Ammon's horn (tissue), 1 donor: ENCODE measurements around the gene CBFA2T3.
"Not testable (repeated sequence)": the region's sequence is repeated elsewhere in the genome, so short reads cannot be mapped to it uniquely, and the experiment has no call there.

Experiments used
- DNase-seq: peaks from one replicate; pipeline ENCODE4 v3.0.0-alpha.2; 2016; ENCODE audit warnings: low spot score

The CBFA2T3 gene

DNA sequence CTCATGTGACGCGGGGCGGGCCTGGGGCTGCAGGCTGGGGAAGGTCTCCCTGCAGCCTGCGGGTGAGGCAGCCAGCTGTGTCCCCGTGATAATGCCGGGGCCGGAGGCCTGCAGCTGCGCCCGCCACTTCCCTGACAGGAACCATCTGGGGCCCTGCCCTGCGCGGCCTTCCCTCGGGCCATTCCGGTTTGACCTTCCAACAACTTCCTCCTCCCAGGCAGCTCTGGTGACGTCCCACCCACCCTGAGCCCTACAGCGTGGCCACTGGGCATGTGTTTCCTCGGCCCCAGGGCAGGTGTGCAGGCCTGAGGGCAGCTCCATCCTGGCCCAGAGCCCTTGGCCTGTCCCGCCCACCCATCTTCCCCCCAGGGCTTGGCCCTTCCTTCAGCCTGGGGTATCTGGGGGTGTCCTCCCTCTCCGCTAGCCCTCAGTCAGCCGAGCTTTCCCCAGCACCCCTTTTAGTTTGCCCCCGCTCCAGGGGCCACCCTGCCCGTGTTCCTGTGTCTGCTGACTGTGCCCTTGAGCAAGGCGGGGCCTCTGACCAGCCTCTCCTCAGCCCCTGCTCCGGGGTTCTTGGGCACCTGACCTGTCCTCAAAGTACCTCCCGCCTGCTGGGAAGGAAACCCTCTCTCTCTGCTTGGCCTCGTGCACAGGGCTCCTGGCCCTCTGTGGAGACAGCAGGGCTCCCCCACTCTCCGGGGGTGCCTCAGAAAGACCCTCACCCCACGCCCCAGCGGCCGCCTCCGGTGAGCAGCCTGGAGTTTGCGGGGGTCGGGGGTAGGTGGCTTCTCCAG lies at the start of gene CBFA2T3:
Gene CBFA2T3, minus strand, starts transcription at position 190 of the 794 bp plus-strand sequence. CDS start 400 bp downstream, outside the sequence.
- peak; percentile 65 for DNase-seq

DNA sequence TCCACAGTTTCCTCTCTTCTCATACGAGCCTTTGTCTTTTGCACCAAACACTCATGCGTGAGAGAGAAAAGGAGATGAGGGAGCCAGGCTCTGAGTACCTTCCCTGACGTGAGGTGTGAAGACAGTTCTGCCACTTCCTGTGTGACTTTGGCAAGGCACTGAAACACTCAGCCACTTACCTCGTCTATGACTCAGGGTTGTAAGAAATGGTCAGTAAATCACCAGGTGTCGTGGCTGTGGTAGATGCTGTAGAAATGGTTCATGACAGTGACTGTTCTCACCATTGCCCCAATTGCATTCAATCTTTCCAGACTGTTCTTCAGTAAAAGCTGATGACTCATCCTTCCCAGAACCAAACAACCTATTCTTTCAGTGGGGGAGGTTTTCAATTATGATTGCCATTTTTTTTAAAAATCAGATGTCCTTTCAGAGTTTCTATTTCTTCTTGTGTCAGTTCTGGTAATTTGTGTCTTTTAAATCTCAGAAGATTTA lies 49.2 kb upstream of the CBFA2T3 start:
- DNase-seq, result no peak

DNA sequence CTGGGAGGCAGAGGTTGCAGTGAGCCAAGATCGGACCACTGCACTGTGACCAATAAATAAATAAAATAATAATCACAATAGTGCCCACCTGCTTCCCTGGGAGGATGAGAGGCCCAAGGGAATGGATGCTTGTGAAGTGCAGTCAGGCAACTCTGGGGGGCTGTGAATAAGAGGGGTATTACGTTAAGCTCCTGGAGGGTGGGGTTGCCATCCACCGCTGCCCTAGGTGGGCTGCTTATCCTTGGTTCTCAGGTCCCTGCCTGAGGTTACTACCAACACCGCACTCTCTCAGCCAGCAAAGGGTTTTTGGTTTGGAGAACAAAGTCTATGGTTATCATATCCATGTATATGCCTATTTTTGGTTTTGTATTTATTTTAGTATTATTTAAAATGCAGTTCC lies 48.6 kb upstream of the CBFA2T3 start:
- DNase-seq, result no peak

DNA sequence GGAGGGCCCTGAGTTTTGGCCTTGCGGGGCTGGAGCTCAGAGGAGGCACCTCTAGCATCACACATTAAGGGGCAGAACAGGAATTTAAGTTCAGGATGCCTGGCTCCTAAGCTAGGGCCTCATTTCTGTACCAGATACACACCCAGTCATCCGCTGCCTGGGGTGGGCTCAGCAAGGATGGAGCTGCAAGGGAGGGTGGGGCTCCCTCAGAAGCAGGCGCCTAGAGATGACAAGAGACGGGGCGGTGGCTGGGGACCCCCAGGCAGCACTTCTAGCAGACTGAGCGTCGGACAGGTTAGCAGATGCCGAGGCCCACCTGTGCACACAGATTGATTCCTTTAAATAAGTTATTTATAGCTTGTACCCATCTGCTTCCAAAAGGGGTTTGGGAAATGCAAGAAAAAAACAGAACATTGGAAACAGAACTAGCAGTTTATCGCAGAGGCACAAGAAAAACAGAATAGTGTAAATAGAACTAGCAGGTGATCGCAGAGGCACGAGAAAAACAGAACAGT lies 47.6 kb upstream of the CBFA2T3 start:
- DNase-seq, result no peak

DNA sequence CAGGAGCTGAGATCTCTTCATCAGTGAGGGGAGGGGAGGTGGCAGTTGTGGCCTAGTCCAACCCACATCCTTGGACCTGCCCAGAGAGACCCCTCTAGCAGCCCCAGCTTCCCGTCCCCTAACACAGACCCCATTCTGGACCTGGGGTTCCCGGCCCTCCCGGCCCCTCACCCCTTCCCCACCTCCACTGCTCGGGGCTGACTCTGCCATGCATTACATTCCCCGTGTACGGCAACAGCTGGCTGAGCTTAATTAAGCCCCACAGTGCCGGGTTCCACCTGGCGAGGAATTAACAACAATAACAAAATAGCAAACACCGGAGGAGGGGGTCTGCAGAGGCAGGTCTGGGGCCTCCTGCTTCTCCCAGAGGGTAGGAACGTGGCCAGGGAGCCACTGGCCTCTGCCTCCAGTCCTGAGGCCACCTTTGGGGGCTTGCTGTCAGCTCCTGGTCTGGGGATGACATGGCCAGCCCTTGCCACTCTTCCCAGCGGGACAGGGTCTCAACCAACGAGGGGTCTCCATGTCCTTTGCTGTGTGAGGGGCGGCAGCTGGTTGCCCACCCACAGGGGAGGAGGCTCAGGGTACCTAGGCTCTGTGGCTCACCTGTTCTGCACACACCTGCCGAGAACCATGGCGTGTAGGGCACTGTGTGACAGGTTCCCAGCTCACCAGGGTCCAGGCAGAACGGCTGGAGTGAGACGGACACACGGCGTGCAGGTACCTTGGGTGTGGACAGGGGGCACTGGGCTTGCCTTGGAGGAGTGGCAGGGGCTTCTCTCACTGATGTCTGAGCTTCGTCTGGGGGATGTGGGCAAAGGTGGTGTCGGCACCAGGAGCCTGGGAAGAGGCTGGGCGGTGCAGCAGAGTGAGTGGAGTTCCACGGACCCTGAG lies 46.9 kb upstream of the CBFA2T3 start:
- no peak for DNase-seq

DNA sequence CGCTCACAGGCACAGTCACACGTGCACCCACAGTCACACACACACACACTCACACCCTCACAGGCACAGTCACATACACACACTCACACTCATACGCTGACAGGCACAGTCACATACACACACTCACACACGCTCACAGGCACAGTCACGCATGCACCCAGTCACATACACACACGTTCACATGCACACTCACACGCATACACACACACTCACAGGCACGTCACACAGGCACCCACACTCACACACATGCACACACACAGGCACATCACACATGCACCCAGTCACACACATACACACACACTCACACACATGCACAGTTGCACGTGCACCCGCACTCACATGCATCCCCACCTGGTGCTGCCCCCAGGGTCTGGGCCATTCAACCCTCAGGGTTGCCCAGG lies 46.1 kb upstream of the CBFA2T3 start:
- no peak for DNase-seq

DNA sequence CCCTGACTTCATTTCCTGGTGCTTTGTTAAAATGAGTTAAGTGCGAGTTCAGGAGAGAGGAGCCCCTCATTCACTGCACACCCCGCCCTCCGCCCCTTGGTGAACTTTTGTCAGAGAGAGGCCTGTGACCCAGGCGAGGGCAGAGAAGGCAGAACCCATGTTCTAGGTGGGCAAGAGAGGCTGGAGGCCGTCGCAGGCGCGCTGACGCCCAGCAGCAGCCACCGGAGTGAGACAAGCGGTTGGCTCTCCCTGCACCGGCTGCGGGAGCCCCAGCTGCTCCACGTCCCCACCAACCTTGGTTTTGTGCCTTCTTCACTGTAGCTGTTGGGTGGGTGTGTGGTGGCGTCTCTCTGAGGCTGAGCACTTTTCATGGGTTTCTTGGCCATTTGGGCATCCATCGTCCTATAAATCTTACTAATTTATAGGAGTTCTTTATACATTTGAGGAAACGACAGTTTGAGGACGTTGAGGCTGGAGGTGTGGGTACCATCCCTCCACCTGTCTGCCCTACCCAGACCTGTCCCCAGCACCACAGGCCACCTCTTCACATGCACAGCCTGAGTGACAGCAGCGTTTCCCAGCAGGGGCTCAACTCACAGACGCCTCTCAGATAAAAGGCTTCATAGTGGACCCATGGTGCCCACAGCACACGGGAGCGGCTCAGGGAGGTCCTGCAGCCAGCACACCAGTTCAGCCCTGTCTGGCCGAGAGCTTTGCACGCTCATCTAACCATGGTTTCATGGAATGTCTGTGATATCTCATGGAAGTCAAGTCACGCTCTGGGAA lies 45.2 kb upstream of the CBFA2T3 start:
- DNase-seq, result no peak

DNA sequence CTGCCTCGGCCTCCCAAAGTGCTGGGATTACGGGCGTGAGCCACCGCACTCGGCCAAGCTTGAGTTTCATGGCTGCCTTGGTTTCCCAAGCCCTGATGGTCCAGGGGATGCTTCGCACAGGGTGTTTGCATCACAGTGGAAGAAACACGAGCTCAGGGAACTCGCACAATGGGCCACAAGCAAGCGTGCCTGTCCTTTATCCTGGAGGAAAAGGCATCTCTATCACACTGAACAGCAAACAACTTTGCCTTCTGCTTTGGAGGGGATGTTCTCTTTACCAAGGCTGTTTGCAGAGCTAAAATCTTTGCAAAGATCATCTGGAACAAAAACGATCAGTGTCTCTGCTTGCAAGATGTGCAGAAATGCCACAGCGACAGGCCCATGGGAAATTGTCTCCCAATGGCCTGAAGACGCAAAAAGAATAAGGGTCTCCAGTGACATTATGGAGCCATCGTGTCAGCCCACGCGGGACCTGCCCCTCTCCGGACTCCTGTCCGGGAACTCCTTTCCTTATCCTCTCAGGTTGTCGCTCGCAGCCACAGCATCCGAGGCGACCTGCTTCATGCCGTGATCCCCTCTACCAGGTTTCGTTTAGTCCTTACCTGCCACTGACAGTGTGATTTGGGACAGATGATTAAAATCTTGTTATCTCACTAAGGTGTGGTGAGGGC lies 44.1 kb upstream of the CBFA2T3 start:
- DNase-seq, result no peak

DNA sequence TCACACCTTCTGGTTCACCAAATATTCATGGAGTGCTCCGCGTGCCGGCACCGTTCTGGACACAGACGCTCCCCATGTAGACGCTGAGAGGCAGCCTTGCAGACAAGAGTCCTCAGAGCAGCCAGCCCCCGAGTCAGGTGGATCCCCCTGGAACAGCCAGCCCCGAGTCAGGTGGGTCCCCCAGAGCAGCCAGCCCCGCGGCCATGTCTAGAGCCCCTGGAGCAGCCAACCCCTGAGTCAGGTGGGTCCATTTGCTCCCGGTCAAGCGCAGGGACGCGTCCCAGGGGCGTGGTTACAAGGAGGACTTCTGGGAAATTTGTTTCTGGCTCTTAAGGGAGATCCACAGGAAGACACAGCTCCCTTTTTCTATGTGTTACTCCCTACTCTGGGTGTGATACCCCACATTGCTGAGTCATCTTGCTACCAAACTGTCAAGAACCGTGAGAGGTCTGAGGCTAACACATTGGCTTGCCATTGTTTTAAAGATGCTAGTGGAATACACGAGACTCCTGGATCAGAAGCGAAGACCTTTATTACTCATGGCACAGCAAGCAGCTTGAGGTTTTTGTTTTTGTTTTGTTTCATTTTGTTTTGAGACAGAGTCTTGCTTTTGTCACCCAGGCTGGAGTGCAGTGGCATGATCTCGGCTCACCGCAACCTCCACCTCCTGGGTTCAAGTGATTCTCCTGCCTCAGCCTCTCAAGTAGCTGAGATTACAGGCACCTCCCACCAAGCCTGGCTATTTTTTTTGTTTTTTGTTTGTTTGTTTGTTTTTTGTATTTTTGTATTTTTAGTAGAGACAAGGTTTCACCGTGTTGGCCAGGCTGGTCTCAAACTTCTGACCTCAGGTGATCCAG lies 43.3 kb upstream of the CBFA2T3 start:
- DNase-seq, result no peak

DNA sequence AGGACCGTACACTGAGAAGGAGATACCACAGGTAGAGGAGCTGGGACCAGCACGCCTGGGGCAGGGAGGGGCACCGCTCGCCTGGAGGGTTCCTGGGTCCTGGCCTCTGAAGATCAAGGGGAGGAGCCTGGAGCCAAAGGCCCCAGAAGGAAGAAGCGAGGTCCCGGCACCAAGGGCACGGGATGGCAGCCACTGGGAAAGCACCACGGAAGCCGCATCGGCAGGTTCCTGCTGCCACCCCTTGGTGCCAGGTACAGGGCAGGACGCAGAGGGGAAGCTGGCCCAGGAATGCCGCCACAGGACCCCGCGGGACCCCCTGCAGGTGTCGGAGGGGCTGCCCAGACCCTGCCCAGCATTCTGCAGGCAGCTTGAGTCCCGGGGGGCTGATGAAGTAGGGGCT lies 42.5 kb upstream of the CBFA2T3 start:
- no peak for DNase-seq

DNA sequence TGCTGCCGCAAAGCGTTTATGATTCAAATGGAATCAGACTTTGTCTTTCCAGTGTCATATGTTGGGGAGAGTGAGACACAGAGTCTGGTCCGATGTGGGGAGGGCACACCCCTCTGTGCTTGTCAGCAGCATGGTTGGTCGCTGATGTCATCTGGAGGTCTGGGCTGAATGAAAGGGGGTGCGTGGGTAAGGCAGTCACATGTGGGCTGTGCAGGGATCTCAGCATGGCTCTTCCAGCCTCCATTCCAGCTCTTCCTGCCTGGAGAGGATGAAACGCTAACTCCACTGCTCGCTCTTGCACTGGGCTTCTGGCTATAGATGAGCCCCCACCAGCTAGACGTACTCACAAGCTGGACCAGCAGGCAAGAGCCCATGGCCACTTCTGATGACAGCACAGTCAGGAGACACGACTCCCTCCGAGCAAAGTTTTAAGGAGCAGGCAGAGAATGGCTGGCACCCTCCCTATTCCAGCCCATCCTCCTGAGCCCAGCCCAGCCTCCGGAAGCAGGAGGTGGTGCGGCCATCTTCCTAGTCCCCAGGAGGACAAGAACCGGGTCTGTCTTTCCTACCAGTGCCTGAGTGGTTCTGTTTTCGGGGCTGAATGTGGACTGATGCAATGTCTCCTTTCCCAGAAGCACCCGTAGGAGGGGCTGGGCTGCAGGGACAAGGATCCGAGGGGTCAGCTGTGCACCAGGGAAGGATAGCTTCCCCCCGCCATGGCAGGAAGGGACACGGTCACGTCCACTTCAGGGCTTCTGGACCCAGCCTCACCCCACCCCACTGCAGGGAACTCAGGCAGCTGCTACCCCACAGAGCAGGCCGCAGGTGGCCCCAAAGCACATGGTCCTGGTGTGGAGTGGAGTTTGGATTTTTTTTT lies 41.5 kb upstream of the CBFA2T3 start:
- DNase-seq, result no peak

DNA sequence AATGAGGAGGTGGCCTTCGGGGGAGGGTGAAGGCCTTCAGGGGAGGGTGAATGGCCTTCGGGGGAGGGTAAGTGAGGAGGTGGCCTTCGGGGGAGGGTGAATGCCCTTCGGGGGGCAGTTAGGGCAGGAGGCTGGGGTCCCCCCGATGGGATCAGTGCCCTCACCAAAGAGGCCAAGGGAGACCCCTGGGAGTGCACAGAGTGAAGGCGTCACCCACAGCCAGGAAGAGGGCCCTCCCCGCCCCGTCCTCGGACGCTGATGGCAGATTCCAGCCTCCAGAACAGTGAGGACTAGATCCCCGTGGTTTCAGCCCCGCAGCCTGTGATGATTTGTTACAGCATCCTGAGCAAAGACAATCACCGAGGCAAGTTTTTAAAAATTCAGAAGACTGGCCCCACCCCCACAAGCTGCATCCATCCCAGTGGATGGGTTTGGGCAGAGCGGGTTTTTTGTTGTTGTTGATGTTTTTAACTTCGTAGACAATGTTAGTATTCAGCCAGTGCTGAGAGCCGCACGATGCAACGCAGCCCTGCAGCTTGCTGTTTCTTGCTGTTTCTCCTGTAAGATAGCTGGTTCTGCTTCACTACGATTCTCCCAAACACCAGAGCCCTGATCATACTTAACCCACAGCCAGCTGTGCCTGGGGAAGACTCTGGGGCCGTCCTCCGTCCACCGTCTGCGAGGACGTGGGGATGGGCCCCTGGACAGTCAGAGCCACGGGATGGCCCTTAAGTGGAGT lies 40.7 kb upstream of the CBFA2T3 start:
- no peak for DNase-seq

DNA sequence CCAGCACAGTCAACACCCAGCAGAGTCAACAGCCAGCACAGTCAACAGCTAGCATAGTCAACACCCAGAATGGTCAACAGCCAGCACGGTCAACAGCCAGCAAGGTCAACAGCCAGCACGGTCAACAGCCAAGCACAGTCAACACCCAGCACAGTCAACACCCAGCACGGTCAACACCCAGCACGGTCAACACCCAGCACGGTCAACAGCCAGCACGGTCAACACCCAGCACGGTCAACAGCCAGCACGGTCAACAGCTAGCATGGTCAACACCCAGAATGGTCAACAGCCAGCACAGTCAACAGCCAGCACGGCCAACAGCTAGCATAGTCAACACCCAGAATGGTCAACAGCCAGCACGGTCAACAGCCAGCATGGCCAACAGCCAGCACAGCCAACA lies 39.6 kb upstream of the CBFA2T3 start:
- not testable (repeated sequence) for DNase-seq

DNA sequence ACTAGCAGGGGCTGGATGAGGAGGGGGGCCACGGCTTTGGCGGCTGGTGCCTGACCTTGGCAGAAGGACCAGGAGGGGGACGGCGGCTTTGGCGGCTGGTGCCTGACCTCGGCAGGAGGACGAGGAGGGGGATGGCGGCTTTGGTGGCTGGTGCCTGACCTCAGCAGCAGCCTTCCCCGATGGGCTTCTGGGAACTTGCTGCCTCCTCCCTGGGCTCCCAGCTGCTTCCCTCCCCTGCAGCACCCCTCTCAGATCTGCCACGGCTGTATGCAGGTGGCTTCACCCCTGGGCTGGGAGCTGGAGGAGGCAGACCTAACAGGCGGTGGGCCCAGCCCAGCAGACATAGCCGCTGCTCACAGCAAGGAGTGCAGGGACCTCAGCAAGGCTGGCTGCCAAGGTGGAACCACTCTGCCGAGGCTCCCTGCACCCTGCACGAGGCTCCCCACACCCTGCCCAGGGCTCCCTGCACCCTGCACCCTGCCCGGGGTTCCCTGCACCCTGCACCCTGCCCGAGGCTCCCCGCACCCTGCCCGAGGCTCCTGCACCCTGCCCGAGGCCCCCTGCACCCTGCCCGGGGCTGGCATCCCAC lies 38.4 kb upstream of the CBFA2T3 start:
- DNase-seq, result no peak

DNA sequence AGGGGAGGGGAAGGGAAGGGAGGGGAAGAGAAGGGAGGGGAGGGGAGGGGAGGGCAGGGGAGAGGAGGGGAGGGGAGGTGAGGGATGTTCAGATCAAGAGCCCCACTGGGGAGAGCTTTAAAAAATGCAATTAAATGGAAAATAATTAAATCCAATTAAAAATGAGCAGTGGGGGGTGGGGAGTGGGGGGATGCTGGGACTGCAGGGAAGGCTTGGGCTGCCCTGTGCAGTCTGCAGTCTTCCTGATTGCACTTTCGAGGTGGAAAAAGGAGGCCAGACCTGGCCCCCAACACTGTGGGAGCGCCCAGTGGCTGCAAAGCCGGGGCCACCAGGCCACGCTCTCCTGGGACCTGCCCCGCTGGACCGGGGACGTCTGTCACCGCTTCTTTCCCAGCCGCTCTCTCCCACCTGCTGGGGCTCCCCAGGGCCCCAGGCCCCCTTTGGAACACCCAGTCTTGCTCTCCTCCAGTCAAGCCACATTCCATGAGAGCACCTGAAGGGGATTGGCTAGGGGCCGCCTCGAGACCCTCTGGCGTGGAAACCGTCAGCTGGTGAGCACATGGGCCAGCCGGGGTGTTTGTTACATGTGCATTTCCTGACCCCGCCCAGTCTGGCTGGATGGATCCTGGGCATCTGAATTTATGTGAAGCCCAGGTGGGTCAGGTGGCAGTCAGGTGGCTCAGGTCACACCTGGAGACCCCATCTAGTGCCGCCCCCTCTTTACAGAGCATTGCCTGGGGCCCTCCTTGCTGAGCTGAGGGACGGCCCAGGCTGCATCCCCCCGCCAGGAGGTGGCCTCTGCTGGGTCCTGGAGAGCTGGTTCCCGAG lies 37.6 kb upstream of the CBFA2T3 start:
- DNase-seq, result no peak

DNA sequence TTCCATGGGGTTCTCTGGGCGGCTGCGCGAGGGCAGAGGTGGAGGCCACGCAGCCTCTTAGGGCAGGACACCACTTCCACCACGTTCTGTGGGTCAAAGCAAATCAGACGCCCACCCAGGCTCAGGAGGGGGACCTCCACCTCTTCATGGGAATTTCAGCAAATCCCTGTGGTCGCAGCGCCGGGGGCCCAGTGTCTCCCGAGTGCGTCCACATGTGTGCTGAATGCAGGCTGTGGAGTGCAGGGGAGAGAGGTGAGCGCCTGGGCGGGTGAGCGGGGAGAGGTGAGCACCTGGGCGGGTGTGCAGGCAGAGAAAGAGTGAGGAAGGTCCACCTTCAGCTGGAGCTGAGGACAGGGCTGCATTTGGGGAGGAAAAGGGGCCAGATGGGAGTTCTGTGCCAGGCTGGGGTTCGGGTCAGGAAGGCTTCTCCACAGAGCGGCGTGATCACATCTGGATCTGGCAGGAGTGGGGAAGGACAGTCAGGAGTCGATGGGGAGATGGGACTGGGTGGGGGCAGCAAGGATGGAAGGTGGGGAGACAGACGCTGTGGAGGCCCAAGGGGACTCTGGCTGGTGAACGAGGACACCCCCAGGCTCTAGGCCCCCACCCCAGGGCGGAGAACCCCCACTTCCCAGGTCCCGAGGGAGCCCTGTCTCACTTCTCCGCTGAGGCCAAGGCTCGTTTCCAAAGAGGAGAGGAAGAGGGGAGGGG lies 36.8 kb upstream of the CBFA2T3 start:
- DNase-seq, result no peak

DNA sequence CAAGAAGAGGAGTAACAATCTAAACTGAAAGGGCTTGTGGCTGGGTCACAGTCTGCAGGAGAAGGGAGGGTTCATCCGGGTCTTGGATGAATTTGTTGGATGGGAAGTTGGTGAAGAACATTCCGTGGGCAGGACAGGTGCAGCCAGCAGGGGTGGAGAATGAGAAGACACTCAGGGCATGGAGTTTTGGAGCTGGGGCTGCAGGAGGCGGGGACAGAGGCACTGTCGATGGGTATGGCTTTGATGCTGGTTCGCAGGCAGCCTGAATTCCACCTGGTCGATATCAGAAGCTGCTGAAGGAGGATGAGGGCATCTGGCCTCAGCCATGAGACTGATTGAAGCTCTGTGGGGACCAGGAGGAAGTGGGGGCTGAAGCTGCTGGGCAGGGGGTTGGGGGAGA lies 36.1 kb upstream of the CBFA2T3 start:
- DNase-seq, result no peak
